Lung (tissue), 12 donors: Measurements from ENCODE around the gene SLC9A2. TPM values are rescaled to one million over a fixed set of nuclear protein-coding genes. Genes with fewer than 3 reads are reported as not detected.

ENCODE experiments used
- ATAC-seq: fragments of 200-7000 bp; cut with Tn5 transposase; one replicate; pipeline ENCODE4 v1.9.1; 2020; ENCODE audit warnings: moderate number of reproducible peaks; ENCODE audit not compliant: insufficient read depth, low FRiP score
- DNase-seq, 3 donors: peaks; one replicate each; pipeline ENCODE4 v3.0.0-alpha.2; 2013 to 2017
- H3K27ac ChIP-seq, 2 donors: one replicate each; pipeline ENCODE4 v1.5.1; 2013; ENCODE audit warnings: mild to moderate bottlenecking in 2 of 2, moderate library complexity in 2 of 2, control low read depth in 1 of 2, inconsistent platforms in 1 of 2, low read depth in 1 of 2, low read length in 1 of 2
- H3K27me3 ChIP-seq, 3 donors: one replicate each; pipeline ENCODE4 v1.5.1; 2013; ENCODE audit warnings: low read length in 2 of 3; ENCODE audit not compliant: control insufficient read depth in 3 of 3, insufficient read depth in 3 of 3
- H3K36me3 ChIP-seq, 4 donors: one replicate each; pipeline ENCODE4 v1.5.1; 2013; ENCODE audit warnings: low read length in 4 of 4, mild to moderate bottlenecking in 1 of 4, moderate library complexity in 1 of 4; ENCODE audit not compliant: control insufficient read depth in 4 of 4, insufficient read depth in 4 of 4
- H3K4me1 ChIP-seq, 5 donors: one replicate each; pipeline ENCODE4 v1.5.1; 2013; ENCODE audit warnings: low read length in 5 of 5, mild to moderate bottlenecking in 2 of 5, moderate library complexity in 1 of 5; ENCODE audit not compliant: control insufficient read depth in 5 of 5, insufficient read depth in 5 of 5
- H3K4me3 ChIP-seq: one replicate; pipeline ENCODE4 v1.5.1; 2013; ENCODE audit warnings: mild to moderate bottlenecking, control low read depth, moderate library complexity
- H3K9ac ChIP-seq, 2 donors: one replicate each; pipeline ENCODE4 v1.5.1; 2013; ENCODE audit warnings: low read length in 2 of 2, control low read depth in 1 of 2; ENCODE audit not compliant: insufficient read depth in 1 of 2
- H3K9me3 ChIP-seq, 4 donors: one replicate each; pipeline ENCODE4 v1.5.1; 2013; ENCODE audit warnings: low read length in 3 of 4, mild to moderate bottlenecking in 1 of 4, moderate library complexity in 1 of 4; ENCODE audit not compliant: control insufficient read depth in 4 of 4, insufficient read depth in 3 of 4
- CTCF ChIP-seq: IDR thresholded peaks from 2 replicates; pipeline ENCODE4 v1.5.1; 2012; ENCODE audit warnings: mild to moderate bottlenecking; ENCODE audit errors: control extremely low read depth, extremely low read depth
- WGBS, 2 donors: extraction: QIAGEN DNeasy Blood & Tissue Kit; methylation state at CpG; one replicate each; pipeline ENCODE4 v1.1.7; 2013; 5-methylcytosine and 5-hydroxymethylcytosine counted together
- polyA plus RNA-seq, 2 donors: library from polyadenylated mRNA; stranded (reverse); fragments of 200-250 nt; gene quantifications; one replicate each; pipeline ENCODE4 v1.2.1, GENCODE V29; 2013
- total RNA-seq, 2 donors: library from RNA; depleted of rRNA in 1 of 2; stranded (reverse); fragments of >200 nt in 1 of 2; gene quantifications; one replicate each; pipeline ENCODE4 v1.2.1, GENCODE V29; 2014 to 2021
- donor health status: control.
- donor health status: control.
- donor health status: Bipolar disorder and iron deficiency.
- donor health status: healthy.
- donor health status: DM: yes; HTN: yes; CAD: no.

SLC9A2 gene
- total and polyA plus RNA-seq, 4 donors: 0.04 to 0.52 (median 0.07) TPM

- H3K36me3 ChIP-seq: no peaks in the 10 kb centered on the region
- no peaks in the 10 kb centered on the region for H3K27me3 ChIP-seq
- DNase-seq (no peak), ATAC-seq (no peak)
- no peak overlapping the region for H3K9ac ChIP-seq
- no peak for TF ChIP-seq CTCF
- H3K4me3 ChIP-seq: no peak overlapping the region
- no peak overlapping the region for H3K27ac ChIP-seq
- H3K4me1 ChIP-seq: no peaks in the 10 kb centered on the region
- H3K9me3 ChIP-seq: peaks cover 0 to 2% (median 0%) of the 10 kb centered on the region in 4 donors
These were observed 37.4 kb upstream of the SLC9A2 start for GRCh38 chr2:102581911-102582310.

GRCh38 chr2:102582845-102583244 is 36.5 kb upstream of the SLC9A2 start:
- H3K27ac ChIP-seq: no peak overlapping the region
- no peak overlapping the region for H3K9ac ChIP-seq
- no peak overlapping the region for H3K4me3 ChIP-seq
- H3K36me3 ChIP-seq: no peaks in the 10 kb centered on the region
- H3K4me1 ChIP-seq: no peaks in the 10 kb centered on the region
- H3K27me3 ChIP-seq: no peaks in the 10 kb centered on the region
- DNase-seq (no peak), ATAC-seq (no peak)
- H3K9me3 ChIP-seq: peaks cover 0 to 2% (median 0%) of the 10 kb centered on the region in 4 donors
- no peak for TF ChIP-seq CTCF
- 83 to 86% methylated on average over 2 of the region's 2 CpGs for WGBS, 2 donors

GRCh38 chr2:102585847-102586404 is 33.4 kb upstream of the SLC9A2 start:
- ATAC-seq (no peak), DNase-seq (no peak)
- H3K4me1 ChIP-seq: no peaks in the 10 kb centered on the region
- no peak overlapping the region for H3K27ac ChIP-seq
- no peaks in the 10 kb centered on the region for H3K9me3 ChIP-seq
- H3K27me3 ChIP-seq: no peaks in the 10 kb centered on the region
- H3K4me3 ChIP-seq: no peak overlapping the region
- 64 to 82% methylated on average over 6 of the region's 6 CpGs for WGBS, 2 donors
- H3K9ac ChIP-seq: no peak overlapping the region
- TF ChIP-seq CTCF: no peak
- no peaks in the 10 kb centered on the region for H3K36me3 ChIP-seq
